HCT116 (cell line): Measurements from ENCODE around the gene NTNG2. TPM values are rescaled to one million over a fixed set of nuclear protein-coding genes. Genes with fewer than 3 reads are reported as not detected.

Source experiments
- ATAC-seq: fragments of 200-7000 bp; cut with Tn5 transposase; 2 replicates; pipeline ENCODE4 v1.9.1; 2020; ENCODE audit warnings: mild to moderate bottlenecking, moderate library complexity
- BruUV-seq: library from RNA; stranded (reverse); fragments of 400-500 nt; replicated peaks from 2 replicates; lab custom pipeline; 2021; lab: Mats Ljungman, UMichigan
- CTCF ChIA-PET: fragments of 300-600 bp; sonication (Branson Sonifier 250); formaldehyde crosslinking; loops from one replicate; lab custom pipeline; 2021; ENCODE audit warnings: antibody characterized with exemption; lab: Charles Lee
- POLR2A ChIA-PET: fragments of 300-600, 350-600 bp; sonication (Branson Sonifier 250); formaldehyde crosslinking; loops from one replicate; lab custom pipeline; 2021; ENCODE audit warnings: antibody characterized with exemption; lab: Charles Lee
- RAD21 ChIA-PET, 2 experiments: fragments of 300-600 bp; sonication (Branson Sonifier 250); formaldehyde crosslinking; loops; one replicate each; lab custom pipeline; 2023; ENCODE audit warnings: low total read pairs in 2 of 2; ENCODE audit not compliant: uncharacterized antibody in 2 of 2, unreplicated experiment in 2 of 2, low non-redundant PET in 1 of 2; lab: Charles Lee
- DNase-seq: peaks from one replicate; pipeline ENCODE4 v3.0.0-alpha.2; 2010; ENCODE audit warnings: low read depth, low spot score
- H2AFZ ChIP-seq: fragments of 200-600 bp; shearing (Covaris generic), sonication (generic); 2 replicates; pipeline ENCODE4 v1.6.1; 2017; ENCODE audit warnings: low read depth, mixed run types, mixed read lengths, antibody characterized with exemption, low read length; ENCODE audit not compliant: poor library complexity, severe bottlenecking
- H3K27ac ChIP-seq: 2 replicates; pipeline ENCODE4 v1.5.1; 2012; ENCODE audit warnings: low read depth, low read length
- H3K27me3 ChIP-seq: fragments of 200-600 bp; sonication (generic); 2 replicates; pipeline ENCODE4 v1.6.1; 2016; ENCODE audit warnings: mixed run types, low read length, mixed read lengths; ENCODE audit not compliant: insufficient read depth
- H3K36me3 ChIP-seq, 2 experiments: fragments of 200-500 bp in 1 of 2; fragments of 200-600 bp in 1 of 2; sonication (Bioruptor generic) in 1 of 2; sonication (generic) in 1 of 2; 2 replicates each; pipeline versions ENCODE4 v1.5.1 to v1.6.1; 2014 to 2016; ENCODE audit warnings: low read length in 2 of 2, inconsistent platforms in 1 of 2, mixed read lengths in 1 of 2, mixed run types in 1 of 2; ENCODE audit not compliant: insufficient read depth in 2 of 2, control insufficient read depth in 1 of 2
- H3K4me1 ChIP-seq, 2 experiments: fragments of 200-600 bp in 1 of 2; sonication (generic) in 1 of 2; 2 replicates each; pipeline versions ENCODE4 v1.5.1 to v1.6.1; 2012 to 2017; ENCODE audit warnings: low read length in 2 of 2, inconsistent platforms in 1 of 2, mild to moderate bottlenecking in 1 of 2, mixed read lengths in 1 of 2, mixed run types in 1 of 2, moderate library complexity in 1 of 2; ENCODE audit not compliant: insufficient read depth in 2 of 2, control insufficient read depth in 1 of 2
- H3K4me2 ChIP-seq: fragments of 200-600 bp; sonication (generic); 2 replicates; pipeline ENCODE4 v1.6.1; 2017; ENCODE audit warnings: mixed run types, low read length, mixed read lengths
- H3K4me3 ChIP-seq, 2 experiments: fragments of 200-600 bp in 1 of 2; sonication (generic) in 1 of 2; replicated peaks in 1 of 2; 2 replicates each; pipeline ENCODE4 v1.5.1; 2011 to 2016; ENCODE audit warnings: low read length in 2 of 2, control low read depth in 1 of 2, low read depth in 1 of 2, mild to moderate bottlenecking in 1 of 2, mixed read lengths in 1 of 2, mixed run types in 1 of 2
- H3K79me2 ChIP-seq: fragments of 200-600 bp; sonication (generic); 2 replicates; pipeline ENCODE4 v1.6.1; 2017; ENCODE audit warnings: mild to moderate bottlenecking, mixed run types, low read length, moderate library complexity, mixed read lengths; ENCODE audit not compliant: insufficient read depth
- H3K9ac ChIP-seq: fragments of 200-600 bp; sonication (generic); 2 replicates; pipeline ENCODE4 v1.6.1; 2016; ENCODE audit warnings: low read length, mixed read lengths
- H3K9me2 ChIP-seq: fragments of 200-600 bp; sonication (generic), shearing (Covaris generic); 2 replicates; pipeline ENCODE4 v1.6.1; 2017; ENCODE audit warnings: mixed run types, mild to moderate bottlenecking, moderate library complexity; ENCODE audit not compliant: insufficient read depth
- H3K9me3 ChIP-seq, 2 experiments: fragments of 200-500 bp in 1 of 2; fragments of 200-600 bp in 1 of 2; sonication (Bioruptor generic) in 1 of 2; sonication (generic) in 1 of 2; 2 replicates each; pipeline ENCODE4 v1.6.1; 2014 to 2017; ENCODE audit warnings: low read length in 2 of 2, mixed read lengths in 2 of 2, inconsistent platforms in 1 of 2, low read depth in 1 of 2, mild to moderate bottlenecking in 1 of 2, mixed run types in 1 of 2, moderate library complexity in 1 of 2; ENCODE audit not compliant: control insufficient read depth in 1 of 2, insufficient read depth in 1 of 2
- H4K20me1 ChIP-seq: fragments of 200-600 bp; sonication (generic), shearing (Covaris generic); 2 replicates; pipeline ENCODE4 v1.6.1; 2017; ENCODE audit warnings: mixed run types, mild to moderate bottlenecking, moderate library complexity; ENCODE audit not compliant: insufficient read depth
- EGR1 ChIP-seq: IDR thresholded peaks from 2 replicates; pipeline ENCODE4 v1.6.1; 2012; ENCODE audit warnings: low read depth
- ELF1 ChIP-seq: IDR thresholded peaks from 2 replicates; pipeline ENCODE4 v1.6.1; 2012; ENCODE audit warnings: low read depth, borderline replicate concordance
- EZH2phosphoT487 ChIP-seq: fragments of 200-600 bp; IDR thresholded peaks from 2 replicates; pipeline ENCODE4 v1.6.1; 2018; ENCODE audit warnings: antibody characterized with exemption, borderline replicate concordance
- RAD21 ChIP-seq: IDR thresholded peaks from 2 replicates; pipeline ENCODE4 v1.6.1; 2012; ENCODE audit warnings: low read depth, mild to moderate bottlenecking
- intact Hi-C: fragments of 100-400 bp; cut with micrococcal nuclease; formaldehyde crosslinking; loops from 2 replicates; pipeline ENCODE4 v1.10.0; 2022
- total RNA-seq: library from RNA; stranded (reverse); gene quantifications from one replicate; pipeline ENCODE4 v1.2.1, GENCODE V29; 2021; ENCODE audit not compliant: unreplicated experiment
- TF ChIP-seq, protein P1 (sequence below): IDR thresholded peaks from 2 replicates; pipeline ENCODE4 v1.6.1; 2012
- TF ChIP-seq, protein P2 (sequence below): IDR thresholded peaks from 2 replicates; pipeline ENCODE4 v1.6.1; 2011; ENCODE audit warnings: mild to moderate bottlenecking, low read length, moderate library complexity; ENCODE audit not compliant: insufficient replicate concordance; ENCODE audit errors: extremely low read depth

Gene NTNG2
- total RNA-seq, 1 experiment from 2014 or later = 2.5 TPM

DNA sequence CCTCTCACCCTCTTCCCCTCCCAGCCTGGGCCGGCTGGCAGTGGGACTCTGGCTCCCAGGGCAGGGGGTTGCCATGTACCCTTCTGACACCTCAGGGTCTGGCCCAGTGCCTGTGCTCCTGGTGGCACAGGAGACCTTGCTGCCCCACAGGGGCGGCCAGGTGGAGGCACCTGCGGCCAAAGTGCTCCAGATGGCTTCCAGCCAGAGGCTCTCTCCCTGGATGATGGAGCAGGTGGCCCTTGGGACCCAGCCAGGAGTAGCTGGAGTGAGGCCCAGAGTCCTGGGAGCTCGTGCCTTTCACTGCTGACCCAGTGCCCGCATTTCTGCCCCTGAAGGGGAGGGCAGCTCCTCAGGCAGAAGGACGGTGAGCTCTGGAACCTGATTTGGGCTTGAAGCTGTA is 87.3 kb downstream of the NTNG2 start:
- intact Hi-C loops = no loop called here
- ChIA-PET POLR2A (no interaction called here), CTCF (no interaction called here)

DNA sequence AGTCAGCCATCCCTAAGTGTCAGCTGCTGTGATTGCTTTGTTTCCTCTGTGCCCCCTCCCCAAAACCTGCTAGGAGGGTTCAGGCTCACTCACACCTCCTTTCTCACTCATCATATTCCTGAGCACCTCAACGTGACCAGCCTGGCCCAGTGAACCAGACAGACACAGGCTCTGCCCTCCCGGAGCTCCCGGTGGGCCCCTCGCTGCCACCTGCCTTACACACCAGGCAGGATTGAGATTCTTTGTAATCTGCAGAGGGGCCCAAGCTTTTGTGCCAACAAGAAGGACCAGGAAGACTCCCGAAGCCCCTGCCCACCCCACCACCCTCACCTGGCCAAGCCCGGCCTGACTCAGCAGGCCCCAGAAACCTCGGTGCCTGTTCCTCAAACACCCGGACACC is 87.8 kb downstream of the NTNG2 start:
- BruUV-seq = no TSS peak
- no peak overlapping the region for H3K9ac ChIP-seq
- TF ChIP-seq ELF1 = no peak
- TF ChIP-seq, all 23 proteins: peak for 0
- H3K4me1 ChIP-seq = peaks cover 0 to 3% of the 10 kb centered on the region in 2 experiments; a peak in 1 of 4 replicates
- H3K27me3 ChIP-seq = no peaks in the 10 kb centered on the region
- no peak overlapping the region for H3K4me3 ChIP-seq
- RAD21 ChIA-PET = no interaction called here
- no peaks in the 10 kb centered on the region for H3K36me3 ChIP-seq
- CTCF ChIA-PET = no interaction called here
- no peak for DNase-seq
- no peaks in the 10 kb centered on the region for H3K9me2 ChIP-seq
- intact Hi-C loops = no loop called here
- H3K4me2 ChIP-seq = no peak overlapping the region
- no peak for ATAC-seq
- H2AFZ ChIP-seq = no peak overlapping the region
- H3K9me3 ChIP-seq = peaks cover 5 to 15% of the 10 kb centered on the region in 2 experiments; a peak in 2 of 4 replicates
- H4K20me1 ChIP-seq = no peaks in the 10 kb centered on the region
- H3K79me2 ChIP-seq = no peaks in the 10 kb centered on the region
- H3K27ac ChIP-seq = no peak overlapping the region
- POLR2A ChIA-PET = no interaction called here

More for the DNA sequence above, 87.3 kb downstream of the NTNG2 start:
- Histone ChIP-seq H4K20me1 (no peaks in the 10 kb centered on the region), H3K9me2 (no peaks in the 10 kb centered on the region), H3K36me3 (no peaks in the 10 kb centered on the region), H3K27me3 (no peaks in the 10 kb centered on the region), H3K4me3 (no peak overlapping the region), H3K9me3 (peaks cover 5 to 15% of the 10 kb centered on the region in 2 experiments; a peak in 2 of 4 replicates), H2AFZ (no peak overlapping the region), H3K27ac (no peak overlapping the region), H3K79me2 (no peaks in the 10 kb centered on the region), H3K4me2 (no peak overlapping the region), H3K9ac (no peak overlapping the region), H3K4me1 (peaks cover 0 to 3% of the 10 kb centered on the region in 2 experiments; a peak in 1 of 4 replicates)
- RAD21 ChIA-PET = no interaction called here
- ATAC-seq = no peak
- TF ChIP-seq EZH2phosphoT487 (no peak), RAD21 (no peak), EGR1 (no peak)
- TF ChIP-seq, protein P1, sequence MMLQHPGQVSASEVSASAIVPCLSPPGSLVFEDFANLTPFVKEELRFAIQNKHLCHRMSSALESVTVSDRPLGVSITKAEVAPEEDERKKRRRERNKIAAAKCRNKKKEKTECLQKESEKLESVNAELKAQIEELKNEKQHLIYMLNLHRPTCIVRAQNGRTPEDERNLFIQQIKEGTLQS = no peak
- TF ChIP-seq, protein P2, sequence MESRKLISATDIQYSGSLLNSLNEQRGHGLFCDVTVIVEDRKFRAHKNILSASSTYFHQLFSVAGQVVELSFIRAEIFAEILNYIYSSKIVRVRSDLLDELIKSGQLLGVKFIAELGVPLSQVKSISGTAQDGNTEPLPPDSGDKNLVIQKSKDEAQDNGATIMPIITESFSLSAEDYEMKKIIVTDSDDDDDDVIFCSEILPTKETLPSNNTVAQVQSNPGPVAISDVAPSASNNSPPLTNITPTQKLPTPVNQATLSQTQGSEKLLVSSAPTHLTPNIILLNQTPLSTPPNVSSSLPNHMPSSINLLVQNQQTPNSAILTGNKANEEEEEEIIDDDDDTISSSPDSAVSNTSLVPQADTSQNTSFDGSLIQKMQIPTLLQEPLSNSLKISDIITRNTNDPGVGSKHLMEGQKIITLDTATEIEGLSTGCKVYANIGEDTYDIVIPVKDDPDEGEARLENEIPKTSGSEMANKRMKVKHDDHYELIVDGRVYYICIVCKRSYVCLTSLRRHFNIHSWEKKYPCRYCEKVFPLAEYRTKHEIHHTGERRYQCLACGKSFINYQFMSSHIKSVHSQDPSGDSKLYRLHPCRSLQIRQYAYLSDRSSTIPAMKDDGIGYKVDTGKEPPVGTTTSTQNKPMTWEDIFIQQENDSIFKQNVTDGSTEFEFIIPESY = no peak
- no TSS peak for BruUV-seq
- no peak for DNase-seq
